NB4 (cell line): ENCODE data around the gene DNAH2.

Source experiments
- CTCF ChIP-seq: IDR thresholded peaks from one replicate; pipeline ENCODE4 v1.5.1; 2012; ENCODE audit warnings: low read depth, low read length
- MYC ChIP-seq: IDR thresholded peaks from 2 replicates; pipeline ENCODE4 v1.6.1; 2011; ENCODE audit warnings: low read depth, low read length
- POLR2A ChIP-seq: IDR thresholded peaks from 2 replicates; pipeline ENCODE4 v1.6.1; 2011; ENCODE audit warnings: mild to moderate bottlenecking; ENCODE audit not compliant: insufficient read length; ENCODE audit errors: extremely low read depth

- no peak for TF ChIP-seq CTCF
- no peak for TF ChIP-seq POLR2A
- no peak for TF ChIP-seq MYC
Observed at GRCh38 chr17:7833795-7834541, 116.4 kb downstream of the DNAH2 start, which contains the start of gene KDM6B.
